SJSA1 (cell line): ENCODE results near the gene ITPR2. TPM values are rescaled to one million over a fixed set of nuclear protein-coding genes. Genes with fewer than 3 reads are reported as not detected.
"Not testable (repeated sequence)": the region's sequence is repeated elsewhere in the genome, so short reads cannot be mapped to it uniquely, and the experiment has no call there.

ENCODE experiments used
- DNase-seq, 2 experiments: peaks; one replicate each; pipeline ENCODE4 v3.0.0-alpha.2; 2015 to 2020; ENCODE audit warnings: low spot score in 2 of 2, low read depth in 1 of 2
- H3K27ac ChIP-seq: fragments of 250-450 bp; sonication (Bioruptor Pico); 2 replicates; pipeline ENCODE4 v1.5.1; 2020; ENCODE audit warnings: mild to moderate bottlenecking, moderate library complexity
- H3K27me3 ChIP-seq: fragments of 250-450 bp; sonication (Bioruptor Pico); replicated peaks from 2 replicates; pipeline ENCODE4 v1.5.1; 2020; ENCODE audit warnings: mild to moderate bottlenecking, moderate library complexity
- H3K36me3 ChIP-seq: fragments of 250-450 bp; sonication (Bioruptor Pico); 2 replicates; pipeline ENCODE4 v1.5.1; 2020; ENCODE audit warnings: mild to moderate bottlenecking
- H3K4me1 ChIP-seq: fragments of 250-450 bp; sonication (Bioruptor Pico); replicated peaks from 2 replicates; pipeline ENCODE4 v1.6.1; 2021; ENCODE audit warnings: mild to moderate bottlenecking
- H3K4me3 ChIP-seq: fragments of 250-450 bp; sonication (Bioruptor Pico); 2 replicates; pipeline ENCODE4 v1.5.1; 2020; ENCODE audit warnings: mild to moderate bottlenecking
- H3K9me3 ChIP-seq: fragments of 250-450 bp; sonication (Bioruptor Pico); replicated peaks from 2 replicates; pipeline ENCODE4 v1.5.1; 2020; ENCODE audit warnings: mild to moderate bottlenecking
- total RNA-seq: library from RNA; depleted of rRNA; stranded (reverse); fragments of >200 nt; shearing (Covaris generic); gene quantifications from 2 replicates; pipeline ENCODE4 v1.2.3, GENCODE V29; 2014

The ITPR2 gene
- total RNA-seq, 1 experiment from 2014 or later: 82.3 TPM

DNA sequence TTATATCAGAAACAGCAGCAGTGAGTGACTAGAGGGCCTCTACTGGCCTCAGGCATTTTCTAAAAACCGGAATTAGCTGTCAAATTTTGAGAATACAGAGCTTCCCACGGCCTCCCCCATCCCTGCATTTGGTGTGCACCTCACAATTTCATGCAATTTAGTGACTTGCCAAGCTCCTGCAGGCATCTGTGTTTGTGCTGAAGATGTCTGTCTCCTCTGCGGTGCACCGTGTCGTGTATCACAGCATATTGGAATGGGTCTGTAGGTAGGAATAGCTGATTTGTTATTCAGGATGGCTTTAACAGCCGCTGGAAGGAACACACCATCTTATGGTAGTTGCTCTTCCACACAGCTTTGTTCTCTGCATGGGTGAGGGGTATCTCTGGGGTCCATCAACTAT lies 497.3 kb downstream of the ITPR2 start:
- H3K9me3 ChIP-seq: no peaks in the 10 kb centered on the region

DNA sequence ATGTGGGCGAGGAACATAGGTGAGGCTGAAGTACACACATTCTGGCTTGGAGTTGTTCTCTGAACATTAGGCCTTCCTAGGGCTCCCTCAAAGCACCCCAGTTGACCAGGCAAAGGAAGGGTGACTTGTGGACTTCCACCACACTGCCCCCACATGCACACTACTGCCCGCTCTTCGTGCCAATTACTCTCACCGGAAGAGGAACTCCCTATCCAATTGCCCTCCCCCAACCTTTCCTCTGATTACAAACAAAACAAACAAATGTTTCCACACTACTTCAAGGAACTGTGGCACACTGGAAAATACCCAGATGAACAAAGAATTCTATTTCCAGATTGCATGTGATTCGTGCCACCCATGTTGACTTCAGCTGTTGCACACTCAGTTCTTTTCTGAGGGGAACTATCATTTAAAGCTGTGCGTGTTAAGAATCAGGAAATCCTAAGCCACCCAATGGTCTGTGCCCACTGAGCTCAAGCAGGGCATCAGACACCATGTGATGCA lies 498.3 kb downstream of the ITPR2 start:
- no peak overlapping the region for H3K4me3 ChIP-seq
- H3K36me3 ChIP-seq: peaks cover 11% of the 10 kb centered on the region; the same call in 1 of the 2 replicates
- DNase-seq: peak in 1 of 2 experiments; percentile 34
- H3K4me1 ChIP-seq: peaks cover 20% of the 10 kb centered on the region
- no peaks in the 10 kb centered on the region for H3K27me3 ChIP-seq
- no peaks in the 10 kb centered on the region for H3K9me3 ChIP-seq
- H3K27ac ChIP-seq: no peak overlapping the region

More for the DNA sequence above, 497.3 kb downstream of the ITPR2 start:
- peaks cover 30% of the 10 kb centered on the region for H3K4me1 ChIP-seq
- peaks cover 15% of the 10 kb centered on the region; the same call in 1 of the 2 replicates for H3K36me3 ChIP-seq
- no peaks in the 10 kb centered on the region for H3K27me3 ChIP-seq
- no peak overlapping the region for H3K27ac ChIP-seq
- H3K4me3 ChIP-seq: no peak overlapping the region
- DNase-seq: no peak

- Histone ChIP-seq H3K27ac (no peak overlapping the region), H3K27me3 (no peaks in the 10 kb centered on the region), H3K4me1 (peaks cover 8% of the 10 kb centered on the region), H3K36me3 (no peaks in the 10 kb centered on the region), H3K4me3 (no peak overlapping the region), H3K9me3 (no peaks in the 10 kb centered on the region)
- no peak for DNase-seq
These were observed 501.0 kb downstream of the ITPR2 start for GRCh38 chr12:26331960-26332359.

GRCh38 chr12:26331136-26331535 lies 501.9 kb downstream of the ITPR2 start:
- DNase-seq: no peak
- no peaks in the 10 kb centered on the region for H3K27me3 ChIP-seq
- H3K9me3 ChIP-seq: no peaks in the 10 kb centered on the region
- H3K4me1 ChIP-seq: peaks cover 8% of the 10 kb centered on the region
- no peaks in the 10 kb centered on the region for H3K36me3 ChIP-seq
- H3K27ac ChIP-seq: no peak overlapping the region
- H3K4me3 ChIP-seq: no peak overlapping the region

GRCh38 chr12:26327975-26328644 lies 504.9 kb downstream of the ITPR2 start:
- DNase-seq: no peak
- no peak overlapping the region for H3K4me3 ChIP-seq
- H3K36me3 ChIP-seq: no peaks in the 10 kb centered on the region
- no peaks in the 10 kb centered on the region for H3K9me3 ChIP-seq
- H3K27me3 ChIP-seq: no peaks in the 10 kb centered on the region
- no peaks in the 10 kb centered on the region for H3K4me1 ChIP-seq
- no peak overlapping the region for H3K27ac ChIP-seq

GRCh38 chr12:26323673-26324072 lies 509.3 kb downstream of the ITPR2 start:
- no peak for DNase-seq
- Histone ChIP-seq H3K36me3 (no peaks in the 10 kb centered on the region), H3K9me3 (no peaks in the 10 kb centered on the region)

GRCh38 chr12:26319511-26319910 lies 513.5 kb downstream of the ITPR2 start:
- Histone ChIP-seq H3K9me3 (no peaks in the 10 kb centered on the region), H3K4me1 (peaks cover 26% of the 10 kb centered on the region), H3K4me3 (no peak overlapping the region), H3K27me3 (no peaks in the 10 kb centered on the region), H3K27ac (peak overlapping the region; percentile 74), H3K36me3 (no peaks in the 10 kb centered on the region)
- peak; percentile 79 to 82 for DNase-seq

More at GRCh38 chr12:26323673-26324072, 509.3 kb downstream of the ITPR2 start:
- Histone ChIP-seq H3K27ac (no peak overlapping the region), H3K4me3 (no peak overlapping the region), H3K27me3 (no peaks in the 10 kb centered on the region), H3K4me1 (peaks cover 16% of the 10 kb centered on the region)

DNA sequence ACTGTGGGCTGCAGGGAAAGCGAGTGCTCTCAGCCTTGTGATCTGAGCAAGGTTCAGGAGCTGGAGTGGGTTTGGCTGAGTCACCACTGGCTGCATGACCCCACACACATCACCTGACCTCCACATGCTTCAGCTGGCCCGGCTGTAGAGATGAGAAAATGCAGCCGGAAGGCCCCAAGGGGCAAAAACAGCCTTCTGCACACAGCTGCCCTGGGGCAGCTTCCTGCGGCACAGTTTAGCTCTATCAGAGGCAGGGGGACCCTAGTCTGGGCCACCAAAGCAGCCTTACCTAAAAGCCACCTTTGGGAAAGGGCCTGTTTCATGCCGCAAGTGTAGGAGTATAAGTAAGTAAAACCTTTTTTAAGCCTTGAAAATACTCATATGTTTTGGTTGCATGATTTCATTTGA lies 514.3 kb downstream of the ITPR2 start:
- peak; percentile 62 to 66 for DNase-seq
- no peaks in the 10 kb centered on the region for H3K36me3 ChIP-seq
- H3K4me3 ChIP-seq: no peak overlapping the region
- H3K9me3 ChIP-seq: no peaks in the 10 kb centered on the region
- H3K27ac ChIP-seq: peak overlapping the region; percentile 74
- peaks cover 26% of the 10 kb centered on the region for H3K4me1 ChIP-seq
- H3K27me3 ChIP-seq: no peaks in the 10 kb centered on the region

DNA sequence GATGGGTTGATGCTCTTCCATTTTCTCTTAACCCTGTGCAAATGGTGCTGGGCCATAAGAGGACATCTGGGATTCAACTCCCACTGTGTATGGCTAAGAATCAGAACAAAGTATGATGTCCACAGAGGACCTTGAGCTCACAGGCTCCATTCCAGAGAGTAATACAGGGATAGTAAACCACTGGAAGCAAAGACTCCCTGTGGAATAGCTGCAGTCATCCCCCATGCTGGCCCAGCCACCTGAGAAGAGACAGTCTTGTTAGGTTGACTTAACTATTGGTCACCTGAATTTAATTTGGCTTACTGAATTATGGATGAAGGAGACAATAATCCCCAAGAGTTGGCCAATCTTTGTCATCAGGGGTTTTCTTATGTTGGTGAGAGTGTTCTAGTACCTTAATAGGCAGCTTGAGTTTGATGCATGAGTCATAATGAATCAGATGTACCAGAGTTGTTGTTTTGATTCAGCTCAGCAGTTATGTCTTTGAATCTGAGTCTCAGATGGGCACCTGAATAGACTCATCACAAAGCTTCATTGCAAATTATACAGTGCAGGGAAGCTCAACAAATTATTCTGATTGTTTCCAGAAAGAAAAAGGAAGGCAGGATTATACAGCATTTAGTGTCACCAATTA lies 514.9 kb downstream of the ITPR2 start:
- Histone ChIP-seq H3K27me3 (no peaks in the 10 kb centered on the region), H3K36me3 (no peaks in the 10 kb centered on the region), H3K9me3 (no peaks in the 10 kb centered on the region), H3K4me1 (peaks cover 26% of the 10 kb centered on the region), H3K27ac (peak overlapping the region; percentile 74), H3K4me3 (no peak overlapping the region)
- DNase-seq: peak in 1 of 2 experiments; percentile 68

DNA sequence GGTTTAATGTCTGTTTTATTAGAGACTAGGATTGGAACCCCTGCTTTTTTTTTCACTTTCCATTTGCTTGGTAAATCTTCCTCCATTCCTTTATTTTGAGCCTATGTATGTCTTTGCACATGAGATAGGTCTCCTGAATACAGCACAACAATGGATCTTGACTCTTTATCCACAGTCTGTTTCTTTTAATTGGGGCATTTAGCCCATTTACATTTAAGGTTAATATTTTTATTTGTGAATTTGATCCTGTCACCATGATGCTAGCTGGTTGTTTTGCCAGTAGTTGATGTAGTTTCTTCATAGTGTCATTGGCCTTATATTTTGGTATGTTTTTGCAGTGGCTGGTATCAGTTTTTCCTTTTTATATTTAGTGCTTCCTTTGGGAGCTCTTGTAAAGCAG lies 518.9 kb downstream of the ITPR2 start:
- not testable (repeated sequence) for H3K27me3 ChIP-seq, DNase-seq, H3K9me3 ChIP-seq, H3K27ac ChIP-seq, H3K36me3 ChIP-seq, H3K4me3 ChIP-seq
- peaks cover 15% of the 10 kb centered on the region for H3K4me1 ChIP-seq

DNA sequence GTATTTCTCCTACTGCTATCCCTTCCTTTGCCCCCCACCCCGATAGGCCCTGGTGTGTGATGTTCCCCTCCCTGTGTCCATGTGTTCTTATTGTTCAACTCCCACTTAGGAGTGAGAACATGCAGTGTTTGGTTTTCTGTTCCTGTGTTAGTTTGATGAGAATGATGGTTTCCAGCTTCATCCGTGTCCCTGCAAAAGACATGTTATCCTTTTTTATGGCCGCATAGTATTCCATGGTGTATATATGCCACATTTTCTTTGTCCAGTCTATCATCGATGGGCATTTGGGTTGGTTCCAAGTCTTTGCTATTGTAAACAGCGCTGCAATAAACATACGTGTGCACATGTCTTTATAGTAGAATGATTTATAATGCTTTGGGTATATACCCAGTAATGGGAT lies 522.5 kb downstream of the ITPR2 start:
- H3K27me3 ChIP-seq: not testable (repeated sequence)

DNA sequence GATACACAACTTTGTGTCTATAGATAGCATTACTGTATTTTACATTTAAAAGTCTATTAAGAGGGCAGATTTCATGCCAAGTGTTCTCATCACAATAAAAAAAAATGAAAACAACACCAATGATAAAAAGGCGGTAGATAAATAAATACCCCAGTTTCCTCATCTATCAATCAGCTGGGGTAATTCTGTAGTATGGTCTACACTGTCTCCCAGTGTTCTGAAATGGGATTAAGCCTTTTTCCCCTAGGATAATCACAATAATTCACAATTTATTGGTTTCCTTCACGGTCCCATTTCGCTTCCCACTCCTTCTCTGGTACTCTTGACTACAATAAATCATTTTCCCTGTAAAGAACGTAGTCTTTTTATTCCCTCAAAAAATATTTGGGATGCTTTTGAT lies 523.4 kb downstream of the ITPR2 start:
- no peak for DNase-seq
- no peaks in the 10 kb centered on the region for H3K4me1 ChIP-seq
- H3K36me3 ChIP-seq: no peaks in the 10 kb centered on the region
- H3K9me3 ChIP-seq: no peaks in the 10 kb centered on the region
- H3K4me3 ChIP-seq: no peak overlapping the region
- no peaks in the 10 kb centered on the region for H3K27me3 ChIP-seq
- H3K27ac ChIP-seq: no peak overlapping the region

More for the DNA sequence above, 522.5 kb downstream of the ITPR2 start:
- H3K27ac ChIP-seq, DNase-seq, H3K4me1 ChIP-seq, H3K4me3 ChIP-seq, H3K36me3 ChIP-seq, H3K9me3 ChIP-seq: not testable (repeated sequence)

GRCh38 chr12:26304273-26304672 lies 528.7 kb downstream of the ITPR2 start:
- Histone ChIP-seq H3K27me3 (no peaks in the 10 kb centered on the region), H3K36me3 (no peaks in the 10 kb centered on the region), H3K4me1 (peaks cover 6% of the 10 kb centered on the region), H3K27ac (no peak overlapping the region), H3K4me3 (no peak overlapping the region), H3K9me3 (no peaks in the 10 kb centered on the region)
- no peak for DNase-seq

DNA sequence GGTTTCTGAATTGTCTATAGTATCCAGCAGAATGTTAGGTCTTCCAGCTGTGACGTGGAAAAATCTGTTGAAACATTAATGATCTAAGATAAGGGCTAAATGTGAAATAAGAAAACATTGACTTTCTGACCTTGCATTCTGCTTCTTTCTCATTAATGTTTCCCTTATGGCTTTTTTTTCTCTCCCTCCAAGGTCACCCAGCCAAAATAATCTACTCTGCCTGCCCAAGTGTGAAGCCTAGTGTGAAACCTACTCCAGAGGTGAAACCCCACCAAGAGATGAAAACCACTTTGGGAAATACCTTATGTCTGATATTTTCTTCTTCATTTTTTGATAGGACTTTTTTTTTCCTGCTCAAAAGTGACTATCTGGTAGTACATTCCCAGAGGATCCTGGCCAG lies 529.6 kb downstream of the ITPR2 start:
- H3K36me3 ChIP-seq: no peaks in the 10 kb centered on the region
- no peak for DNase-seq

More for the DNA sequence above, 529.6 kb downstream of the ITPR2 start:
- Histone ChIP-seq H3K27me3 (no peaks in the 10 kb centered on the region), H3K27ac (no peak overlapping the region), H3K9me3 (no peaks in the 10 kb centered on the region), H3K4me1 (peaks cover 11% of the 10 kb centered on the region), H3K4me3 (no peak overlapping the region)
